ENCODE data around the gene SLC20A1. TPM values are rescaled to one million over a fixed set of nuclear protein-coding genes. Genes with fewer than 3 reads are reported as not detected.

The SLC20A1 gene
- total RNA-seq, 2 experiments from 2014 or later: 52.7 to 52.8 TPM

- ATAC-seq: no peak
- no peak overlapping the region for H3K27ac Mint-ChIP-seq
Observed at GRCh38 chr2:112602917-112603316, 42.8 kb upstream of the SLC20A1 start.

GRCh38 chr2:112603731-112604130 is 42.0 kb upstream of the SLC20A1 start:
- ChIA-PET POLR2A (interaction anchor here (0.9 to 1.6 kb wide), 4 partner anchors 23 to 63 kb away, joined by 3 to 5 read pairs (median 3); no protein-coding TSS in a partner anchor), CTCF (interaction anchor here (1.2 to 16.3 kb wide), 3 partner anchors 87 to 146 kb away, joined by 4 to 202 read pairs (median 5); no protein-coding TSS in a partner anchor)
- no peaks in the 10 kb centered on the region for H3K27me3 Mint-ChIP-seq
- ATAC-seq (no peak), DNase-seq (no peak)
- peaks cover 5% of the 10 kb centered on the region for H3K4me1 Mint-ChIP-seq (ENCODE audit: low read depth)
- intact Hi-C loops (cut with micrococcal nuclease): no loop called here
- no peak for TF ChIP-seq CTCF (IDR thresholded peaks at IDR 0.05)
- H3K36me3 Mint-ChIP-seq (ENCODE audit: low read depth): no peaks in the 10 kb centered on the region
- H3K9me3 Mint-ChIP-seq: no peaks in the 10 kb centered on the region
- H3K4me3 Mint-ChIP-seq: no peak overlapping the region
- H3K27ac Mint-ChIP-seq: no peak overlapping the region

More at GRCh38 chr2:112602917-112603316, 42.8 kb upstream of the SLC20A1 start:
- no peak for DNase-seq
- no peaks in the 10 kb centered on the region for H3K9me3 Mint-ChIP-seq
- TF ChIP-seq CTCF (IDR thresholded peaks at IDR 0.05): no peak
- H3K27me3 Mint-ChIP-seq: no peaks in the 10 kb centered on the region
- POLR2A ChIA-PET: no interaction called here
- intact Hi-C loops (cut with micrococcal nuclease): no loop called here
- peaks cover 5% of the 10 kb centered on the region for H3K4me1 Mint-ChIP-seq (ENCODE audit: low read depth)
- no peaks in the 10 kb centered on the region for H3K36me3 Mint-ChIP-seq (ENCODE audit: low read depth)
- CTCF ChIA-PET: interaction anchor here (16.3 kb wide), 1 partner anchor 125 kb away, joined by 202 read pairs; no protein-coding TSS in a partner anchor
- H3K4me3 Mint-ChIP-seq: no peak overlapping the region

- no peak for DNase-seq
- Mint-ChIP-seq H3K4me3 (no peak overlapping the region), H3K36me3 (ENCODE audit: low read depth) (no peaks in the 10 kb centered on the region), H3K4me1 (ENCODE audit: low read depth) (peaks cover 3% of the 10 kb centered on the region), H3K27me3 (no peaks in the 10 kb centered on the region), H3K27ac (no peak overlapping the region), H3K9me3 (no peaks in the 10 kb centered on the region)
- ChIA-PET POLR2A (interaction anchor here (0.6 to 1.6 kb wide), 7 partner anchors 20 to 149 kb away, joined by 3 to 5 read pairs (median 3); no protein-coding TSS in a partner anchor), CTCF (interaction anchor here (1.5 to 16.3 kb wide), 3 partner anchors 20 to 145 kb away, joined by 4 to 202 read pairs (median 6); no protein-coding TSS in a partner anchor)
- ATAC-seq: no peak
- TF ChIP-seq CTCF (IDR thresholded peaks at IDR 0.05): no peak
- intact Hi-C loops (cut with micrococcal nuclease): no loop called here
Observed at GRCh38 chr2:112604952-112605351, 40.8 kb upstream of the SLC20A1 start.

GRCh38 chr2:112605926-112606325 is 39.8 kb upstream of the SLC20A1 start:
- ATAC-seq (no peak), DNase-seq (no peak)
- TF ChIP-seq CTCF (IDR thresholded peaks at IDR 0.05): no peak
- no peaks in the 10 kb centered on the region for H3K36me3 Mint-ChIP-seq (ENCODE audit: low read depth)
- H3K4me3 Mint-ChIP-seq: no peak overlapping the region
- H3K27ac Mint-ChIP-seq: no peak overlapping the region
- H3K9me3 Mint-ChIP-seq: no peaks in the 10 kb centered on the region
- CTCF ChIA-PET: interaction anchor here (2.0 to 16.3 kb wide), 2 partner anchors 19 to 122 kb away, joined by 6 to 202 read pairs; no protein-coding TSS in a partner anchor
- POLR2A ChIA-PET: no interaction called here
- H3K27me3 Mint-ChIP-seq: no peaks in the 10 kb centered on the region
- intact Hi-C loops (cut with micrococcal nuclease): no loop called here
- no peaks in the 10 kb centered on the region for H3K4me1 Mint-ChIP-seq (ENCODE audit: low read depth)

DNA sequence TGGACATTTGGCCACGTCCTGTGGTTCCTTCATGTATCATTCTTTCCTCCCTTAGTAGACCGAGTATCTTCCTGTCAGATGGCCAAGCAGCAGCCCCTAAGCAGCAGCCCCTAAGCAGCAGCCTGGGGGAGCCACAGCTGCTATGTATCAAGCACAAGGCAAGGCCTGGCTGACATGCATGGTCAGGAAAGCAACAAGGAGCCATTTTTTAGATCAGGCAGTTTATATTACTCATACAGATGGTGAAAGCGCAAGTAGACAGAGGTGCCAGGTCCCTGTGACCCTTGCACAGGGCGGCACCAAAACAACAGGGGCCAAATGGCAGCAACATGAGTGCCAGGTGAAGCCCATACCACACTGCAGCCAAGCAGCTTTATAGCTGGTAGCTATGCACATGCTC is 39.2 kb upstream of the SLC20A1 start:
- no peaks in the 10 kb centered on the region for H3K4me1 Mint-ChIP-seq (ENCODE audit: low read depth)
- no peaks in the 10 kb centered on the region for H3K36me3 Mint-ChIP-seq (ENCODE audit: low read depth)
- no peak for TF ChIP-seq CTCF (IDR thresholded peaks at IDR 0.05)
- no peaks in the 10 kb centered on the region for H3K9me3 Mint-ChIP-seq
- DNase-seq (no peak), ATAC-seq (no peak)
- ChIA-PET CTCF (interaction anchor here (16.3 kb wide), 1 partner anchor 122 kb away, joined by 202 read pairs; no protein-coding TSS in a partner anchor), POLR2A (no interaction called here)
- H3K4me3 Mint-ChIP-seq: no peak overlapping the region
- peaks cover under 1% of the 10 kb centered on the region for H3K27me3 Mint-ChIP-seq
- intact Hi-C loops (cut with micrococcal nuclease): no loop called here
- no peak overlapping the region for H3K27ac Mint-ChIP-seq
